ENCODE results near the gene STK36.

STK36 gene

GRCh38 chr2:218732052-218732760 is 60.3 kb downstream of the STK36 start:
- DNase-seq (ENCODE audit: low read depth in 2 of 2) = no peak
- H3K4me3 ChIP-seq (replicated peaks in 1 of 2; ENCODE audit: low read depth in 2 of 2, low read length in 2 of 2) = no peak overlapping the region
- TF ChIP-seq CTCF (IDR thresholded peaks at IDR 0.05; ENCODE audit: low read depth, low read length) = no peak

GRCh38 chr2:218732761-218733158 is 60.9 kb downstream of the STK36 start:
- no peak overlapping the region for H3K4me3 ChIP-seq (replicated peaks in 1 of 2; ENCODE audit: low read depth in 2 of 2, low read length in 2 of 2)
- DNase-seq (ENCODE audit: low read depth in 2 of 2) = peak in 1 of 2 donors; percentile 27
- TF ChIP-seq CTCF (IDR thresholded peaks at IDR 0.05; ENCODE audit: low read depth, low read length) = no peak

GRCh38 chr2:218733171-218734021 is 61.5 kb downstream of the STK36 start:
- DNase-seq (ENCODE audit: low read depth in 2 of 2) = peak; percentile 84 to 95
- no peak overlapping the region for H3K4me3 ChIP-seq (replicated peaks in 1 of 2; ENCODE audit: low read depth in 2 of 2, low read length in 2 of 2)

GRCh38 chr2:218734190-218734975 is 62.5 kb downstream of the STK36 start:
- DNase-seq (ENCODE audit: low read depth in 2 of 2) = peak in 1 of 2 donors; percentile 43
- H3K4me3 ChIP-seq (replicated peaks in 1 of 2; ENCODE audit: low read depth in 2 of 2, low read length in 2 of 2) = no peak overlapping the region
- TF ChIP-seq CTCF (IDR thresholded peaks at IDR 0.05; ENCODE audit: low read depth, low read length) = no peak

More at GRCh38 chr2:218733171-218734021, 61.5 kb downstream of the STK36 start:
- no peak for TF ChIP-seq CTCF (IDR thresholded peaks at IDR 0.05; ENCODE audit: low read depth, low read length)

GRCh38 chr2:218736531-218736930 is 64.6 kb downstream of the STK36 start:
- TF ChIP-seq CTCF (IDR thresholded peaks at IDR 0.05; ENCODE audit: low read depth, low read length) = no peak
- no peak overlapping the region for H3K4me3 ChIP-seq (replicated peaks in 1 of 2; ENCODE audit: low read depth in 2 of 2, low read length in 2 of 2)
- no peak for DNase-seq (ENCODE audit: low read depth in 2 of 2)

- no peak for DNase-seq (ENCODE audit: low read depth in 2 of 2)
- H3K4me3 ChIP-seq (replicated peaks in 1 of 2; ENCODE audit: low read depth in 2 of 2, low read length in 2 of 2) = no peak overlapping the region
- no peak for TF ChIP-seq CTCF (IDR thresholded peaks at IDR 0.05; ENCODE audit: low read depth, low read length)
Observed at GRCh38 chr2:218743068-218743467, 71.2 kb downstream of the STK36 start.
